Germinal center (tissue), 1 donor: ENCODE data around the gene PSMD10.

Experiments
- DNase-seq: peaks from one replicate; pipeline ENCODE4 v3.0.0; 2012; ENCODE audit warnings: mixed read lengths, low spot score

PSMD10 gene

GRCh38 chrX:108091264-108091877 is at the start of gene PSMD10, which contains the start of gene ATG4A:
PSMD10 (minus strand) TSS chrX:108091542; CDS start chrX:108091520, 22 bp downstream.
ATG4A (plus strand) TSS chrX:108091778; CDS start chrX:108091827, 49 bp downstream.
- peak; percentile 79 for DNase-seq

GRCh38 chrX:108138814-108139702 is 47.7 kb upstream of the PSMD10 start:
- DNase-seq, result peak; percentile 3

- no peak for DNase-seq
Measured at GRCh38 chrX:108134724-108135123, 43.4 kb upstream of the PSMD10 start.

- DNase-seq, result no peak
Measured at GRCh38 chrX:108132876-108133275, 41.5 kb upstream of the PSMD10 start.

GRCh38 chrX:108132034-108132433 is 40.7 kb upstream of the PSMD10 start:
- DNase-seq, result no peak

- DNase-seq, result no peak
Measured at GRCh38 chrX:108131471-108131870, 40.1 kb upstream of the PSMD10 start.

- no peak for DNase-seq
Measured at GRCh38 chrX:108130889-108131288, 39.5 kb upstream of the PSMD10 start.

- DNase-seq, result no peak
Measured at GRCh38 chrX:108127152-108127551, 35.8 kb upstream of the PSMD10 start.

GRCh38 chrX:108126661-108127060 is 35.3 kb upstream of the PSMD10 start:
- no peak for DNase-seq

- DNase-seq, result no peak
Measured at GRCh38 chrX:108123591-108124366, 32.4 kb upstream of the PSMD10 start.

- DNase-seq, result no peak
Measured at GRCh38 chrX:108122748-108123147, 31.4 kb upstream of the PSMD10 start.

GRCh38 chrX:108121291-108121690 is 29.9 kb upstream of the PSMD10 start:
- DNase-seq, result no peak

GRCh38 chrX:108117988-108118387 is 26.6 kb upstream of the PSMD10 start:
- no peak for DNase-seq

GRCh38 chrX:108114541-108114940 is 23.2 kb upstream of the PSMD10 start:
- no peak for DNase-seq

GRCh38 chrX:108105473-108105872 is 14.1 kb upstream of the PSMD10 start:
- DNase-seq, result no peak

GRCh38 chrX:108097380-108097779 is 6.0 kb upstream of the PSMD10 start:
- no peak for DNase-seq

GRCh38 chrX:108091878-108092291 is 543 bp upstream of the PSMD10 start:
- DNase-seq, result peak; percentile 1

- DNase-seq, result no peak
Measured at GRCh38 chrX:108090491-108091263, 665 bp downstream of the PSMD10 start.

GRCh38 chrX:108088511-108088910 is 2.8 kb downstream of the PSMD10 start:
- no peak for DNase-seq

GRCh38 chrX:108087792-108088191 is 3.5 kb downstream of the PSMD10 start:
- no peak for DNase-seq

- DNase-seq, result no peak
Measured at GRCh38 chrX:108081110-108081509, 10.2 kb downstream of the PSMD10 start.

GRCh38 chrX:108072746-108073145 is 18.6 kb downstream of the PSMD10 start:
- DNase-seq, result no peak
